Neural progenitor cell (in vitro differentiated cells): ENCODE data around the gene PRRT2.

Experiments
- CTCF ChIP-seq: fragments of 200-600 bp; sonication (generic); IDR thresholded peaks from 2 replicates; pipeline ENCODE4 v1.5.1; 2017; ENCODE audit warnings: antibody characterized with exemption, mild to moderate bottlenecking
- EZH2 ChIP-seq: fragments of 200-600 bp; sonication (generic); IDR thresholded peaks from 2 replicates; pipeline ENCODE4 v1.6.1; 2017; ENCODE audit warnings: antibody characterized with exemption, mild to moderate bottlenecking, moderate library complexity
- EZH2phosphoT487 ChIP-seq: fragments of 200-600 bp; sonication (generic); IDR thresholded peaks from 2 replicates; pipeline ENCODE4 v1.6.1; 2017; ENCODE audit warnings: antibody characterized with exemption

GRCh38 chr16:29809850-29810698, 1.9 kb upstream of the PRRT2 start:
- TF ChIP-seq EZH2 (no peak), CTCF (no peak), EZH2phosphoT487 (no peak)
